ENCODE measurements around the gene BTRC.
A peak's percentile ranks its signal among the peaks of the same experiment; 100 is the strongest.
"Not testable (repeated sequence)": the region's sequence is repeated elsewhere in the genome, so short reads cannot be mapped to it uniquely, and the experiment has no call there.

Gene BTRC

GRCh38 chr10:101346177-101346576 lies 7.8 kb upstream of the BTRC start:
- DNase-seq (ENCODE audit: low read depth in 2 of 2): no peak

- no peak for DNase-seq (ENCODE audit: low read depth in 2 of 2)
These were observed 2.9 kb upstream of the BTRC start for GRCh38 chr10:101351017-101351416.

GRCh38 chr10:101351477-101351876 lies 2.5 kb upstream of the BTRC start:
- DNase-seq (ENCODE audit: low read depth in 2 of 2): no peak

- DNase-seq (ENCODE audit: low read depth in 2 of 2): not testable (repeated sequence)
These were observed 1.1 kb upstream of the BTRC start for GRCh38 chr10:101352857-101353256.

- DNase-seq (ENCODE audit: low read depth in 2 of 2): peak; percentile 23 to 30
These were observed 535 bp downstream of the BTRC start for GRCh38 chr10:101354328-101355071.

GRCh38 chr10:101355072-101355706 lies 1.2 kb downstream of the BTRC start:
- DNase-seq (ENCODE audit: low read depth in 2 of 2): no peak

GRCh38 chr10:101356132-101356531 lies 2.2 kb downstream of the BTRC start:
- no peak for DNase-seq (ENCODE audit: low read depth in 2 of 2)

- no peak for DNase-seq (ENCODE audit: low read depth in 2 of 2)
These were observed 4.0 kb downstream of the BTRC start for GRCh38 chr10:101357958-101358357.

GRCh38 chr10:101358706-101359300 lies 4.8 kb downstream of the BTRC start:
- DNase-seq (ENCODE audit: low read depth in 2 of 2): no peak

GRCh38 chr10:101360090-101360489 lies 6.1 kb downstream of the BTRC start:
- DNase-seq (ENCODE audit: low read depth in 2 of 2): not testable (repeated sequence)

- not testable (repeated sequence) for DNase-seq (ENCODE audit: low read depth in 2 of 2)
These were observed 6.9 kb downstream of the BTRC start for GRCh38 chr10:101360841-101361240.

- DNase-seq (ENCODE audit: low read depth in 2 of 2): no peak
These were observed 10.0 kb downstream of the BTRC start for GRCh38 chr10:101363850-101364400.

- DNase-seq (ENCODE audit: low read depth in 2 of 2): no peak
These were observed 10.8 kb downstream of the BTRC start for GRCh38 chr10:101364721-101365120.

GRCh38 chr10:101367569-101368453 lies 13.8 kb downstream of the BTRC start:
- DNase-seq (ENCODE audit: low read depth in 2 of 2): no peak

GRCh38 chr10:101373063-101373462 lies 19.1 kb downstream of the BTRC start:
- no peak for DNase-seq (ENCODE audit: low read depth in 2 of 2)

- DNase-seq (ENCODE audit: low read depth in 2 of 2): not testable (repeated sequence)
These were observed 20.0 kb downstream of the BTRC start for GRCh38 chr10:101373993-101374392.

- DNase-seq (ENCODE audit: low read depth in 2 of 2): no peak
These were observed 21.1 kb downstream of the BTRC start for GRCh38 chr10:101375076-101375475.

- no peak for DNase-seq (ENCODE audit: low read depth in 2 of 2)
These were observed 25.8 kb downstream of the BTRC start for GRCh38 chr10:101379663-101380352.

GRCh38 chr10:101380353-101381017 lies 26.5 kb downstream of the BTRC start:
- no peak for DNase-seq (ENCODE audit: low read depth in 2 of 2)

GRCh38 chr10:101385866-101386658 lies 32.1 kb downstream of the BTRC start:
- no peak for DNase-seq (ENCODE audit: low read depth in 2 of 2)

All from stimulated activated CD4-positive, alpha-beta T cell treated with anti-CD3 and anti-CD28 coated beads, Interleukin-4, amount 100 ng/mL, for 48 hours (primary cell).